ENCODE data around the gene SHTN1.

The SHTN1 gene, protein sequence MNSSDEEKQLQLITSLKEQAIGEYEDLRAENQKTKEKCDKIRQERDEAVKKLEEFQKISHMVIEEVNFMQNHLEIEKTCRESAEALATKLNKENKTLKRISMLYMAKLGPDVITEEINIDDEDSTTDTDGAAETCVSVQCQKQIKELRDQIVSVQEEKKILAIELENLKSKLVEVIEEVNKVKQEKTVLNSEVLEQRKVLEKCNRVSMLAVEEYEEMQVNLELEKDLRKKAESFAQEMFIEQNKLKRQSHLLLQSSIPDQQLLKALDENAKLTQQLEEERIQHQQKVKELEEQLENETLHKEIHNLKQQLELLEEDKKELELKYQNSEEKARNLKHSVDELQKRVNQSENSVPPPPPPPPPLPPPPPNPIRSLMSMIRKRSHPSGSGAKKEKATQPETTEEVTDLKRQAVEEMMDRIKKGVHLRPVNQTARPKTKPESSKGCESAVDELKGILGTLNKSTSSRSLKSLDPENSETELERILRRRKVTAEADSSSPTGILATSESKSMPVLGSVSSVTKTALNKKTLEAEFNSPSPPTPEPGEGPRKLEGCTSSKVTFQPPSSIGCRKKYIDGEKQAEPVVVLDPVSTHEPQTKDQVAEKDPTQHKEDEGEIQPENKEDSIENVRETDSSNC

DNA sequence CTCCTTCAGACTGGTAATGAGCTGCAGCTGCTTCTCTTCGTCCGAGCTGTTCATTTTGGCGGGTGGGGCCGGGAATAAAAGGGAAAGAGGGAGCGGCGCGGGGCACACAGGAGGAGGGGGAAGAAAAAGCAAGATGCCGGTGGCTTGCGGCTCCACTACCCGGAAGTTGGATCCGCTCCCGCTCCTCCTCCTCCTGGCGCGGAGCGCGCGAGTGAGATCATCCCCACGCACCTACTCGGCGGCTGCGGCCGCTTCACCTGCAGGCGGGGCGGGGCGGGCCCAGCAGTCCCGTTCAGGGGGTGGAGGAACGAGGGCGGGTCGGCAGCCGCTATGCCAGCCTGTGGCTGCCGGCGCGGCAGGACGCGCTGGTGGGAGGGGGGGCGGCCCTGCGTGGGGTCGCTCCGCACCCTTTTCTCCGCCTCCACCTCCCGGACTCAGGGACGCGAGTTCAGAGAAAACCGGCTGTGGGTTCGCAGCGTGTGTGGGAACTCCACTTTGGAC is at the start of gene SHTN1:
TSS of gene SHTN1 (minus strand) at position 162 of the 501 bp plus-strand sequence. CDS start at position 54, 108 bp downstream.
- DNase-seq, result peak; percentile 72

DNA sequence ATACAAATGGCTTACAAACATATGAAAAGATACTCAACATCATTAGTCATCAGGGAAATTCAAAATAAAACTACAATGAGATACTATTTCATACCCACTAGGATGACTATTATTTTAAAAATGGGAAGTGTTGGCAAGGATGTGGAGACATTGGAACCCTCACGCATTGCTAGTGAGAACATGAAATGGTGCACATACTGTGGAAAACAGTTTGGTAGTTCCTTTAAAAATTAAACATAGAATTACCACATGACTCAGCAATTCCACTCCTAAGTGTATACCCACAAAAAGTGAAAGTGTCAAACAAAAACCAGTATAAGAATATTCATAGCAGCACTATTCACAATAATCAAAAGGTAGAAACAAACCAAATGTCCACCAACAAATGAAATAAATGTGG is 48.5 kb upstream of the SHTN1 start:
- no peak for DNase-seq

DNA sequence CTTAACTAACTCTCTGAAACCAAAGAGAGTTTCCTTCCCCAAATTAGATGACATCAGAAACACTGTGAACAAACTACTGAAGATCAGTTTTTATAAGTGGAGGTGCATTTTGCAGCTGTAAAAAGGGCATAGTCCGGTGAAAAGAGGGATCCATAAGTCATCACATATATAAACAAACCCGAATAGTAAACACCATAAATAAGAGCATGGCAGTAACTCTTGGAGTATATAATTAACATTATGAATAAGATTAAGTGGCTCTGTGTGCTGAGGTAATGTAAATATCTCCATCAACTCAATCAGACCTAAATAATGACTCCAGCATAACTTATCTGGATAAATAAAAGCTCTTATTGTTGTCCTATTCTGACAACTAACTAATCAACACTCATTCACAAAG is 43.0 kb upstream of the SHTN1 start:
- no peak for DNase-seq

DNA sequence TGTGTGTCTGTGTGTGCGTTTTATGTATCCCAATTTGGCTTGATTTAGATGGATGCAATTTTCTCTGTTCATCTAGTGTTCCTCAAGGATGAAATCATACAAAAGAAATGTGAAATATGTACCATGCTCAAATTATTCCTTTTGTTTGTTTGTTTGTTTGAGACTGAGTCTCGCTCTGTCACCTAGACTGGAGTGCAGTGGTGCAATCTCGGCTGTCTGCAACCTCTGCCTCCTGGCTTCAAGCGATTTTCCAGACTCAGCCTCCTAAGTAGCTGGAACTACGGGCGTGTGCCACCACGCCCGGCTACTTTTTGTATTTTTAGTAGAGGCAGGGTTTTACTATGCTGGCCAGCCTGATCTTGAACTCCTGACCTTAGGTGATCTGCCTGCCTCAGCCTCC is 11.3 kb upstream of the SHTN1 start:
- no peak for DNase-seq

DNA sequence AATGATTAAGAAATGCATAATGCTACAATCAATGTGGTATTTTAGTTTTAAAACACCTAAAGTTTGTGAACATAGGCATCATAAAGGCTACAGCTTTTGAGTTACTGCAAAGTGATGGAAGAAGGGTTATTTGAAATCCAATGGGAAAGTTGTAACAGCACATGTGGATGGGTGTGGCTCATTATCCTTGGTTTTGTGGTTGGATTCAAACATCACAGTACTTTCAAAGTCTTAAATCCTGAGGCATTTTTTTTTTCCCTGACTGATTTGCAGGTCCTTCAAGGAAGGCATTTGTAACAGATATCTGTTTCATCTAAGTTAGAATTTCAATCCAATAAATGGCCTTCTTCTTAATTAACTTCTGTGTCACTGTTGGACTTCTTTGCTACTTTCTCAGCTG is 9.8 kb upstream of the SHTN1 start:
- no peak for DNase-seq

DNA sequence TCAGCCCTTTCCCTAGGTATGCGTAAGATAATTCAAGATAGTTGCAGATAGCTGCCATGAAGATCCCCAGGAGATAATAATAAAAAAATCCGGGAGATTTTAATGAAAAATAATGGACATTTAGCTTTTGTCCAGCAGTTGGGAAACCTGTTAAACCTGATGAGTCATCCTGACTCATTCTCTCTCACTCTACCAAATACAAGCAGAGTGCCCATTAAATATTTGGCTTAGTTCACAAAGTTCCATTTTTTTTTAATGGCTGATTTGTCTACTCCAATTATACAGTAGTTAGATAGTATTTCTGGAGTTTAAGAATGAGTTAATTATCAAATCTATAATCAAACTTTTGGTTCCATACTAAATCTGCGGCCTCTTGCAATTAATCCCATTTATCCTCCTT is 2.1 kb upstream of the SHTN1 start:
- peak; percentile 57 for DNase-seq

DNA sequence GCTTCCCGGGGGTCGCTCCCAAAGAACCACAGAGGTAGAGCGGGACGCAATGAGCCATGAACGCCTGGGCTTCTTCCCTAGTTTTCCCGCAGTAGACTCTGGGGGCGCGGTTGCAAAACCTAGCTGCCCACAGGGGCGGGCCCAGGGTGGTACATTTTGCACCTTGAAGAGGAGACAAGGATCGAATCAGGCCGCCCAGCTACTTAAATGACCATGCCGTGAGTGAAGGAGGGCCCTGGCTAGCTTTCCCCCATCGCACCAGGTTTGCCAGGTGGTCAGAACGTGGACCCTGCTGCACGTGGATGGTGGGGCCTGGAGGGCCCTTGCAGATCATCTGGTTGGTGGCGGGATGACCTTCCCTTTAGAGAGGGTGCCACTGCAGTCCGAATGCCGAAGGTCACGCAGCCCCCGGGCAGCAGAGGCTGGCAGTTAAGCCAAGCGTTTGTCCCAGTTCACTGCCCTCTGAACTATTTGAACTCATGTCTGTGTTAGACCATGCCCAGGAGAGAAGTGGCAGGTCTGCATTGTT is 604 bp upstream of the SHTN1 start:
- DNase-seq, result peak; percentile 63

DNA sequence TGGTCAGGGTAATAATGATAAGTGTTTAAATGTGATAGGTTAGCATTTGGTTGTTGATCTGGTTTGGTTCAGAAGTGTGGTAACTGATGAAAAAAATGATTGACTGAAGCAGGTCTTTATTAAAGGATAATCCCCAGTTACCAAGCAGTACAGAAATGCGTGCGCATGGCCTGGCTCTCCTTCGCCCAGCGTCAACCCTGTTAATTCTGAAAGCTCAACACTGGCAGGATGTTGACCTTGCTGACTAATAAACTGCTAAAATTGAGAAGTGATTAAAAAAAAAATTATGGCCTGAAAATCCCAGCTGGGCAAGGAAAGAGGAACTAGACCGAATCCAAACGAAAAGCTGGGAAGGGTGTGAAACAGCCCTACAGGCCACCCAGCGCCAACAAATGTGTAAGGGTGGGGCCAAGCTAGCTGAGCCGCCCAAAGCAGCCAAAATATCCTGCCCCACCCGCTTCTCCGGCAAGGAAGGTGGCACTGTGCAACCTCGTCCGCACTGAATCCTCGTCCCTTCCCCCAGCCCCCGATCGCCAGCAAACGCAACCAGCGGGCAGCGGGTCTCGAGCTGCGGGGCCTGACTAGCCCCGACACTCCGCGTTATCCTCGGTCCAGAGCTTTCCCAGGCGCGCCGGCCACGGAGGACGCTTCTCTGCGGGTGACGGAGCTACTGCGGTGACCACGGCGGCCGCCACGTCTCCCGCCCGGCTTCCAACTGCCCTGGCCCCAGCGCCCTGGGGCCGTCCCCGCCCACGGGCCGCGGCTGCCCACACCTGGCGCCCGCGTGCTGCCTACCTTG is 561 bp downstream of the SHTN1 start:
- DNase-seq, result peak; percentile 24

DNA sequence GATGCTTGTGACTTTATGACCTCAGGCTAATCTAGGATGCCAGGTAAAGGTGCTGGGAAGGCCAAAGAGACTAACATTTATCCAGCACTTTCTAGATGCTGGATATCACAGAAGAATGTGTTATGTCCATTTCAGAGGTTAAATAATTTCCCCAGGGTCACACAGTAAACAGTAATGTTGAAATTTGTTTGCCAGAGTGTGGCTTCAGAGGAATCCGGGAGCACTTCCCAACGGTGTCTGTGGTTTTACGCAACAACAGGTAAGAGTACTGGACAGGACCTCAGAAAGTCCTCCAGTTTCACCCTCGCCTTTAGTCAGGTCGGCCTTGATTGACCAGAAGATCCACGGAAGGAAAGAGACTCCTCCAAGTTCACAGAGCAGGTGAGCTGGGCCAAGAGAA is 1.7 kb downstream of the SHTN1 start:
- no peak for DNase-seq

DNA sequence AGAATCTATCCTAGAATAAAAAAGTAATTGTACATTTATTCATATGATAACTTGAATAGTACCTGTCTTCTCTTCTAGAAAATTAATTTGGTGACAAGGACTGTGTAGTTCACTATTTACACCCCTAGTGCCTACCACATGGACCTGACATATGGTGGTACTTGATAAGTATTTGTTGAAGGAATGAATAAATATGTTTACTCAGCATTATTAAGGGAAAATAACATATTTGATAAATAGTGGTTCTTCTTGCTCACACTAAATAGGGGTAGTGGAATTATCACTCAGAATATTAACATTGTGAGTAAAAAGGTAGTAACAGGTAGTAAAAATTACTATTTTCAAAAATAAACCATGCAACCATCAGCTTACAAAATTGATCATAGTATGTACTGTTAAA is 2.8 kb downstream of the SHTN1 start:
- no peak for DNase-seq

DNA sequence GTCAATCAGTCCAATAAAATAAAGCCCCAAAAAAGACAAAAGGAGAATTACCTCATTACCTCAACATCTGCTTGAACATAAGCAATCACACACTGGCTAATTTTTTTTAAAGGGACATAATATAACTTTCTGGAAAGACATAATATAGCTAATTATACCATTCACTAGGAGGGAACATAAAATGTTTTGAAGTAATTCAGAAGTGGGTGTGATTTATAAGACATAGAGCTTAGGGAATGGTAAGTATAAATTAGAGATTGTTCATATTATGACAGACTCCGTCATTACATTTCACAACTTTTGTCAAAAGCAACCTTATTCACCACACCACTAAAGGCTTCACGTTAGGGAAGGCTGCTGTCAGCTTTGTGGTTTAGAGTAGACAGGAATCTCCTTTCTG is 3.8 kb downstream of the SHTN1 start:
- no peak for DNase-seq

DNA sequence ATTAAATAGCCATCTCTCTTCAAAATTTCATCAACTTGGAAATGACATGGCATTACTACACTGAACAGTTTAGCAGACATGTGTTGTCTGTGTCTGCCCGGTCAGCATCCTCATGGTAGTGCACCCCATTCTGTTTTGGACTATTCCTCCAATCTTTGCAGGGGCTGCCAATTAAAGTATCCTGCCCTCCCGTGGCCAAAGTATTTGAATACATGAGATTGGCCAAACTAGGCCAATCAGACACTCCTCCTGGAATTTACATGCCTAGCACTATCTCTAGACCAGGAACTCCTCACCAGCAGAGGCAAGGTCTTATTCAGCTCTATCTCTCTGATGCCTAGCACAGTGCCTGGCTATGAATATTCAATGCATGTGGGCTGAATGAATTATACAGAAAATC is 4.4 kb downstream of the SHTN1 start:
- DNase-seq, result no peak

DNA sequence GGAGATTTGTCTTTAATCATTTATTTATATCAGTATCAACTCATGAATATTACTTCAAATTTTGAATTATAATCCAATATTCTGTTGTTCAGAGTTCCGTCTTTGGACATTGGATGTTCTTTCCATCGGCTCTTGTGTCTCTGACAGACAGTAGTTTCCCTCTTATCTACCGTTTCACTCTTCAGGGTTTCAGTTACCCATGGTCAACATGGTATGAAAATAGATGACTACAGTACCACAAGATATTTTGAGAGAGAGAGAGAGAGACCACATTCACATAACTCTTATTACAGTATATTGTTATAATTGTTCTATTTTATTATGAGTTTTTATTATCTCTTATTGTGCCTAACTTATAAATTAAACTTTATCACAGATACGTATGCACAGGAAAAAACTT is 6.8 kb downstream of the SHTN1 start:
- DNase-seq, result no peak

DNA sequence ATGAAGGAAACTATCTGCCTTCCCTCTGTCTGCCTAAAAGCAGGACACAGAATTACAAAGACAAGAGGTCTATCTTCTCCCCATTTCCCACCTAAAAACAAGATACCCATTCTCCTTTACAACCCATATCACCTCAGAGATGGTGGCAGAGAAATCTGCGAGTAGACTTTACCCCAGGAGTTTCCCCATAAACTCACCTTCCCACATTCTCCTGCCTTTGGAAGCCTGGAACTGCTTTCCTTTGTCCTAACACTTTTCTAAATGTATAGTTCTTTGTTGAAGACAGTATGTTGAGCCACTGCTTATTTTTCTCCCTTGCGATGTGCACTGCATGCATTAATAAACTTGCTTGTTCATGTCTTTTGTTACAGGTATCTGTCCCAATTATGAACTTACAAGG is 8.0 kb downstream of the SHTN1 start:
- DNase-seq, result no peak

DNA sequence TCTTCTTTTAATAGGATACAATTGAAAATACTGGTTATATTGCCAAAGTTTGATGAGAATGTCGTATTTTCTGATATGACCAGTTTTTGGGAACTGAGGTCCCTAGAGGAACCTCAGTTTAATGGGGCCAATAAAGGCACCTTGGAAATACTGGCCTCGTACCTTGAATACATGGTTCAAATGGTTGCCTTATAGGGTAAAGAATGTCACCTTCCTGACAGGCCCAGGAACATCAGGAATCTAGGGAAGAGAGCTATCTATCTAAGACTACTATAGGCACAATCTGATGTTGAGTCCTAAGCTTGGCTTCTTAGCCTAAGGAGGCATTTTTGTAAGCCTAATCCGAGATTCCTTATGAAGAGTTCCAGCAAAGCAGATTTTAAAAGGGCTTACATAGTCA is 9.3 kb downstream of the SHTN1 start:
- DNase-seq, result no peak

DNA sequence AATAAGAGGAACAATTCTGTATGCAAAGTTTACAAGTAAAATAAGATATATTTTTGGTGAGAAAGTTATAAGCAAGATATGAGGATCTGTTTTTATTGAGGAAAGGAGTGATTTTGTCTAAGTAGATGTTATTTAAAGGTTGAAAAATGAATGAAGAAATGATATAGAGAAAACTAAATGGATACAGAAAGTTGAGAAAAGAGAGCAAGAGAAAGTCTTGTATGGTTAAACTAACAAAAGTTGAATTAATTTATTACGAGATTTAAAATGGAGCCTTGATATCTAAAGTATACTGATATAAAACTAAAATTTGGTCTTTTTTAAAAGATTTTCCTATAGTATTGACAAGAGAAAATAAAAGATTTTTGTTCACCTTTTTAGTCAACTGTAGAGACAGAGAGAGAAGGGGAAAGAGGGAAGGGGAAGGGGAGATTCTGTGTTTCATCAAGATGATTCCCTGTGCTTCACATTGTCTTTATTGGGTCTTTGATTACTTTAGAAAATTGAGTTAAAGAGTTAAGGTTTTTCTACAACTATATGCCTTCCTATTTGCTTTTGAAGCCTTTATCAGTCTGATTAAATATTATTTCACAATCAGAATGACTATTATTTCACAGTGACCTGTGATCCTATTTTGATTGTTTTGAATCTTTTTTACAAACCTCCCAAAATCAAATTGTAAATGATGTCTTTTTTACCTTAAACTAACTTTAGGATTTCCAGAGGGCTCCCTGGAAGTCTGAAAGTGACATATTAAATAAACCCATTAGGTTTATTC is 10.7 kb downstream of the SHTN1 start:
- DNase-seq, result no peak

DNA sequence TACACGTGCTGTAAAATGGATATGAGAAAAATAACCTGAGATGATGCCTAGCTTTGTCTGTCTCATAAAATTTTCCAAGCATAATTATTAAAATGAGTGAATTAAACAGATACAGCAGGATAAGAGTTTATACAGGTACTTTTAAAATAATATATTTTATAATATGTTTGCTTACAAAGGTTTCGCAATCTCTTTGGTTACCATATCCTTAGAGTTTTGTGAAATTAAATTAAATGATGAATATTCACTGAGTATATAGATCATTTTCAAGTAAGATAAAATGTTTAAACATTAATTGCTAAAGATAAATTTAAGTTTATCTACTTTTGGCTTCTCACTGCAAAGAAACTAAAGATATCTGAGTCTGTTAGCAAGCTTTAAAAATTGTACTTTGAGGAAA is 11.4 kb downstream of the SHTN1 start:
- no peak for DNase-seq

DNA sequence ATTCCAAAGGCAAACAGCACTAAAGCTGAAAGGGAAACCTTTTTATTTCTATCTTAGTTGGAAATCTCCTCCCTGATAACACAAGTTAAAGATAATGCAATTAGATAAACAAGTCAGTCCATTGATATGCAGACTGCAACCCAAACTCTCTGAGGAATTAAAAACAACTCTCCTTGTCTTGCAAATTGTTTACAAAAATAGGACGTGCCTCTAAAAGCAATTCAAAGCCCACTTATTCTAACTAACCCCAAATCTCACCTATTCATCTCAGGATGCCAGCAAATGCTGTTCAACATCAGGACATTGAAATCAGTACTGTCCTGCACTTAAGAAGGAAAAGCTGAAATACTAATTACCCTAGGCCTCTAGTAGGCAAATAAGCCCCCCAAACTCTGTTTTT is 12.8 kb downstream of the SHTN1 start:
- DNase-seq, result no peak

DNA sequence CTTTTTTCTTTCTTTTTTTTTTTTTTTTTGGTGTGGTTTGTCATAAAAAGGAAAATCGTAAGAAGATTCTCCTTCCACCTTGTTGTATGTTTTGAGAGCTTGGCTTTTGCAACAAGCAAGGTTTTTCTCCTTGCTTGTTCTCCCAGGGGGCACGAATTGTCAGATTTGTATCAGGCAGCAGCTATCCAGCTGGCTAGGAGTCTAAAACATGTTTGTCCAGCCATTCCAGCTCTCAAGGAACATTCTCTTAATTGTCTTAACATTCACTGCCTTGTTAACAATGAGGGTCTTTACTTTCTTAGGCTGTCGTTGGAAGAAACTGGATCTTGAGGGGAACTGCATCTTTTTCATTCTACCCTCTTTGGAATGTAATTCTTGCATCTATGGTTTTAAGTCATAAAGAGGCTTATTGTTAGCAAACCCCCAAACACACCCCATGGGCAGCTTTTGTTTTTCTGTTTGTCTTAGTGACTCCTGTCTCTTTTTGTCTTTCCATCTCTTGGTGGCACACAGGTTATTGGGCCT is 14.6 kb downstream of the SHTN1 start:
- no peak for DNase-seq

DNA sequence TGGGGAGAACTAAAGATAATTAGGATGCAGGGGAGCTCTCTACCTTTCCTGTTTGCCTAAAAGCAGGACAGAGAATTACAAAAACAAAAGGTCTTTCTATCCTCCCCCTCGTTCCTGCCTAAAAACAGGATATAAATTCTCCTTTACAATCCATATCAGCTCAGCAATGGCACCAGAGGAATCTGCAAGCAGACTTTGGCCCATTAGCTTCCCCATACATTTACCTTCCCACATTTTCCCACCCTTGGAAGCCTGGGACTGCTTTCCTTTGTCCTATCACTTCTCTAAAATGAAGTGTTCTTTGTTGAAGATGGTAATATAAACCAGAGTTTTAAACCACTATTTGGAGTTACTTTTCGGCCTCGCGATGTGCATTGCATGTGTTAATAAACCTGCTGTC is 15.5 kb downstream of the SHTN1 start:
- no peak for DNase-seq

DNA sequence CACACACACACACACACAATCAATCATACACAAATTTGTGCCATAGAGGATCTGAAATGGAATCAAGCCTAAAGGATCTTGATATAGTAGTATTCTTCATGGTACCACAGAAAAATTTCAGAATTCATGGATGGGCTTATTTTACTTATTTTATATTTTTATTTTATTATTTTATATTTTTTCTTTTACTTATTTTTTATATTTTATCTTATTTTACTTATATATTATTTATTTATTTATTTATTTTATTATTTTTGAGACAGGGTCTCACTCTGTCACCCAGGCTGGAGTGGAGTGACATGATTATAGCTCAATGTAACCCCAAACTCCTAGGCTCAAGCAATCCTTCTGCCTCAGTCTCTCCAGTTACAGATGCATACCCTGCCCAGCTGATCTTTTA is 16.7 kb downstream of the SHTN1 start:
- DNase-seq, result no peak

DNA sequence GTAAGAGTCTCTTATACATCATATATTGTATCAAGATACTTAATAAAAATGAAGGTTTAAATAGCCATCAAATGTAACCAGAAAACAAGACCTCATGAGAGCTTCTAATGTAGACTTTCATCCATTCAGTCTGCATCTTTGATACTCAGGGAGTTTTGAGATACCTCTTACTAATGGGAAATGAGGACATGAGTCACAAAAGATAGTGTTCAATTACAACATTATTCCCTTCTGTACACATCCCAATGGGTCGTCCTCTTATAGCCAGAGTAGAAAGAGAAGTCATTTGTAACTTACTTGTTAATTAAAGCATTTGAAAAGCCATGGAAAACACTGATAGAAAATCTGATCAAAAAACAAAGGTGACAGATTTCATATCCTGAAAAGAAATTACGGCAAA is 19.4 kb downstream of the SHTN1 start:
- DNase-seq, result no peak
